Skin of body (tissue), 2 donors: Measurements from ENCODE around the gene RINT1. TPM values are rescaled to one million over a fixed set of nuclear protein-coding genes. Genes with fewer than 3 reads are reported as not detected.
"Not testable (repeated sequence)": the region's sequence is repeated elsewhere in the genome, so short reads cannot be mapped to it uniquely, and the experiment has no call there.

ENCODE experiments used
- DNase-seq: peaks from one replicate; lab custom pipeline; 2025; lab: John Stamatoyannopoulos, UW
- total RNA-seq: library from RNA; depleted of rRNA; stranded (reverse); fragments of >200 nt; gene quantifications from one replicate; pipeline ENCODE4 v1.2.3, GENCODE V29; 2014

RINT1 gene
- total RNA-seq, 1 donor from 2014 or later, result 16.8 TPM

DNA sequence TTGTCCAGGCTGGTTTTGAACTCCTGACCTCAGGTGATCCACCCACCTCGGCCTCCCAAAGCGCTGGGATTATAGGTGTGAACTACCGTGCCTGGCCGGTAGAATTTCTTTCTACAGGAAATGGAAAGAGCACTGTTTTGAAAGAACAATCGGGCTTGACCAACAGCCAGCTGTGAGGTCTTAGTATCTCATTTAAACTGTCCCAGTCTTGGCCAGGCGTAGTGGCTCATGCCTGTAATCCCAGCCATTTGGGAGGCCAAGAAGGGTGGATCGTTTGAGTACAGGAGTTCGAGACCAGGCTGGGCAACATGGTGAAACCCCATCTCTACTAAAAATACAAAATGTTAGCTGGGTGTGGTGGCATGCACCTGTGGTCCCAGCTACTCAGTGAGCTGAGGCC lies 67.1 kb downstream of the RINT1 start:
- DNase-seq, result not testable (repeated sequence)

GRCh38 chr7:105599551-105599950 lies 67.5 kb downstream of the RINT1 start:
- DNase-seq, result no peak

DNA sequence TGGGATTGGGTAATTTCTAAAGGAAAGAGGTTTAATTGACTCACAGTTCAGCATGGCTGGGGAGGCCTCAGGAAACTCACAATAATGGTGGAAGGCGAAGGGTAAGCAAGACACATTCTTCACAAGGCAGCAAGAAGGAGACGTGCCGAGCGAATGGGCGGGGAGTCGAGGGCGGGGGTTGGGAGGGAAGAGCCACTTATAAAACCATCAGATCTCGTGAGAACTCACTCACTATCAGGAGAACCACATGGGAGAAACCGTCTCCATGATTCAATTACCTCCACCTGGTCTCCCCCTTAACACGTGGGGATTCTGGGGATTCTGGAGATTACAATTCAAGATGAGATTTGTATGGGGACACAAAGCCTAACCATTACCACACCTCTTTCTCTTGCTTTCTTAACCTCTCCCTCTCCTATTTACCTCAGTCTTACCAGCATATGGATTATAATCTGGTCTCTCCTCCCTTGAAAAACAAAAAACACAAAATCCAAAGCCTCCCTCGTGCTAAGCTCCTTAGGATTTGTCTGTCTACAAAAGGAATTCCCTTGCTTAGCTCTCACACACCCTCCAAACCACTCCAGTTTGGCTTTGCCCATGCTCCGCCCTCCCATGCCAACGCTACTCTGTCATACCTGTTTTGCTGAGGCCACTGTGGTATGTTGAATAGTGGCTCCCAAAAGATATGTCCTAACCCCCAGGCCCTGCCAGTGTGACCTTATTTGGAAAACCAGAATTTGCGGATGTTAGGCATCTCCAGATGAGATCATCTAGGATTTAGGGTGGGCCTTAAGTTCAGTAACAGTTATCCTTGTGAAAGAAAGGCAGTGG lies 68.9 kb downstream of the RINT1 start:
- DNase-seq, result no peak

DNA sequence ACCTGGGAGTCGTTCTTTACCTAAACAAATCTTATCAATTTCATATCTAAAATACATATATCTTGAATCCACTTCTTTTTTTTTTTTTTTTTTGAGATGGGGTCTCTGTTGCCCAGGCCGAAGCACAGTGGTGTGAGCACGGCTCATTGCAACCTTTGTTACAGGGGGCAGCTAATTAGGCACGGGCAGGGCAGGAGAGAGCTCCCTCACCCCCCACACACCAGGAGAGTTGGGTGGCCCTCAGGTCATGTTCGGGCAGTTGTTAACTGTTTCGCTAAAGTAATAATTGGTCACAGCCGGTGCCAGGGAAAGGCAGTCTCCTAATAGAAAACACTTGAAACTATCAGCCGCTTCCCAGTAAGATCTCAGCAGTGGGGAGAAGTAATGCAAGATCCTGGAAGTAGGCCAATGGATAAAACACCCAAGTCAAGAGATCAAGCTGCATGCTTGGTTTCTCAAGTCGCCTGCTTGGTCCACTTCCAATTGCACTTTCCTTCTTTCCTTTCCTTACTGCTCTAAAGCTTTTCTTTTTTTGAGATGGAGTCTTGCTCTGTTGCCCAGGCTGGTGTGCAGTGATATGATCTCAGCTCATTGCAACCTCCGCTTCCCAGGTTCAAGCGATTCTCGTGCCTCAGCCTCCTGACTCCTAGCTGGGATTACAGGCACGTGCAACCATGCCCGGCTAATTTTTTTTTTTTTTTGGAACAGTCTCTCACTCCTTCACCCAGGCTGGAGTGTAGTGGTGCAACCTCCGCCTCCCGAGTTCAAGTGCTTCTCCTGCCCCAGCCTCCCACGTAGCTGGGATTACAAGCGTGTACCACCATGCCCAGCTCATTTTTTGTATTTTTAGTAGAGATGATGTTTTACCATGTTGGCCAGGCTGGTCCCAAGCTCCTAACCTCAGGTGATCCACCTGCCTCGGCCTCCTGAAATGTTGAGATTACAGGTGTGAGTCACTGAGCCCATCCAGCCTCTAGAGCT lies 70.6 kb downstream of the RINT1 start:
- no peak for DNase-seq

DNA sequence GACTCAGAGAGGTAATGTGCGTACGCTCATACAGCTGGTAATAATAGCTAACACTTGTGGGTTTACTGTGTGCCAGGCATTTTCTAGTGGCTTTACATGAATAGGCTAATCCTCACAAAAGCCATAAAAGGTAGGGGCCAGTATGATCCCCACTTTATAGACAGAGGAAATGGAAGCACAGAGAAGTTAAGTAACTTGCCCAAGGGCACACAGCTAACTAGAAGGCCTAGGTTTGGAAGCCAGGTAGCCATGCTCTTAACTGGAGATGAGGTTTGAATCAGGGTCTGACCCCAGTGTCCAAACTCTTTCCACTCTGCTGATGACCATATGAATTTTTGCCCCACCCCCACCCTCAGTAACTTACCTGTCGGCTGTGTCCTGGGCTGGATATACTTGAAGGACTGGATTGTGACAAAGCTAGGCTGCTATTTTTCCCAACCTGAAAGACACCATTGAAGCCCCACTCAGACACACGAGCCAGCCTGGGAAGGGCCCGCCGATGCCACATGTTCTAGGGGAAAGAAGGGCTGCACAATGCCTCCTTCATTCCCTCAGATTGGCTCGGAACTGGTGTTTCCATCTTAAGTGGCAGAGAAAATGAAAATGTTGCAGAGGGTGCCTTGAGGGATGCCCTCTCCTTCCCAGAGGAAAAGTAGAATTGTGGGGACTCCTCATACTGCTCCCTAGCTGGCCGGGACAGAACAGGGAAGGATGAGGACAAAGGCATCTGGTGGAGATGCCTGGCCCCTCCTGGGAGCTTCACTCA lies 78.3 kb downstream of the RINT1 start:
- DNase-seq, result no peak

DNA sequence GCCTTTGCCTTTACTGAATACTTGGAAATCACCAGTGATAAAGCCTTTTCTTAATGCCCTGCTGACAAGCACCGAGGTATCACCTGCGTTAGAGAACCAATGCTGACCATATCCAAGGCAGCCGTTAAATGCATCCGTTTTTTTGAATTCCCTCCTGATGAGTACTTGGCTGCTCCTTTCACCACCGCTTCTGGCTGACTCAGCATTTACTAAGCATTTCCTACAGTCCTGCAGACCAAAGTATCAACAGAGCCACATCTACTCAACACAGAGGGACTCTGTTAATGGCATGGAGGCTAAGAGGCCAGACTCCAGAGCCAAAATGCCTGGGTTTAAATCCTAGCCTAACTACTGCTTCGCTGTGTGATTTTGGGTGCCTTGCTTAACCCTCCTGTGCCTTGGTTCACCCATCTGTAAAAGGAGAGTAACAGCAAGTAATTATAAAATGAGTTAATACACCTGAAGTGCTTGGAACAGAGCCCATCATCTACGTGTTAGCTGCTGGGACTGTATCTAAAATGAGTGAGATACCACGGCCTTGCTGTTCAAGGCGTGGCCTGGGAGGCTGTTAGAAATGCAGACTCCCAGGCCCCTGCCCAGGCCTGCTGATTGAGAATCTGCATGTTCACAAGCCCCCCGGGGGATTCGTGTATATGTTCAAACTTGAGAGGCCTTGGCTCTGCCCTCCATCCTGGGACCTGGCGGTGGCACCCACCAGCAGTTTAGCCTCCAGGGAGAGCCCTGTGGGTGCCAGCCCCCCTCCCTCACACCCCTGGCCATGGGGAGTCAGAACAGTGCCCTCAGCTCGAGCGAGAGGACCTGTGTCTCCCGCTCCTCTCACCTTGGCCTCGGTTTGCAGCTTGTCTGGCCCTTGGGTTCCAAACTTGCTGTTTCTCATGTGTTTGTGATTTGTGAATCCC lies 80.1 kb downstream of the RINT1 start:
- DNase-seq, result no peak

GRCh38 chr7:105612806-105613205 lies 80.8 kb downstream of the RINT1 start:
- DNase-seq, result no peak

DNA sequence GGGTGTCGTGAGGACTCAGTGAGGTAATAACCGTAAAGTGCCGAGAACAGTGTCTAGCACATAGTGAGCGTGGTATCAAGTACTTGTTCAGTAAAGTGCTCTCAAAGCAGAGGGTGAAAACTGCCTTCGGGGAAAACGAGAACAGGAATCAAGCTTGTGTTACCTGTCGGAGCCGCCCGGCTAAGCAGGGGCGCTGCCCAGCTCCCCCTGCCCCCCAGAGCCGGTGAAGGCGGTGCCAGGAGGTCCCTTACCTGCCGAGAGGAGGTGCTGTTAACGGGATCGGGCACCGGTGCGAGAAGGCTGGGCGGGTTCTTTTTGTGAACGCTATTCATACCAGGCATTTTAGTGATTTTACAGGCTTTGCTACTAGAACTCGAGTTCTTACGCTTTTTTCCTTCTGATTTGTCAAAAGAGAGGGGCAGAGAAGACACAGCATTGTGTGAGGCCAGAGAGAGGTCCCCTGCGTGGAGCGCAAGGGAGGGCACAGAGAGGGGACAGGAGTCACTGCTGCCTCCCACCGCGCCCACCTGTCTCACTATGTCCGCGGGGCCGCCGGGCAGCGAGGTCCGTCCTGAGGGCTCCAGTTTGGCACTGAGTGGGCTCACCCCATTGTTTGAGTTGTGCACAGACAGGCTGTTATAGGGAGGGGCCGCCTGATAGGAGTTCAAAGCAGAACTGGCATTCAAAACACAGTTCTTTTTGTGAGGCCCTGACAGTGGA lies 81.8 kb downstream of the RINT1 start:
- no peak for DNase-seq

DNA sequence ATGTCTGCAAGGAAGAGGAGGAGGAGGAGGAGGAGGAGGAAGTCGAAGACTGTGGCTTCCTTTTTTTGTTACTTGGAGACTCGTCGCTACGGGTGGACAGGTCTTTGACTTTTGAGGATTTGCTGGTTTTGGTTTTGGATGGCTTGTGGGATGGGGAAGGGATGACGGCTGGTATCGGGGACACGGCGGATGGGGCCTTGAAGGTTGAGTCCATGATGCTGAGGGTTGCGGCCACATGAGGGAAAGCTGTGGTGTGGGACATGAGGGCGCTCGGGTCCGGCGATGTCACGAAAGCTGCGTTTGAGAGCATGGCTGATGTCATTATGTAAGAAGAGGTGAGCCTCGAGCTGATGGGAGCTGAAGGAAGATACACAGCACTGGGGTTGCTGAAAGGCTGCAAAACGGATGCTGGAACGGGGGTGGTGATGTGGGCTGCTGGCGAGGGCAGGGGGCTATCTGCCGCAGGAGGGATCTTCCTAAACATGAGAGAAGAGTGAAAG lies 82.4 kb downstream of the RINT1 start:
- no peak for DNase-seq

Other genes starting within 250 kb of the RINT1 start
- 71.1 TPM for gene SRPK2, start 143.3 kb upstream of the RINT1 start, total RNA-seq
- gene PUS7, start 9.9 kb upstream of the RINT1 start, total RNA-seq, result 14.3 TPM
- not detected for gene EFCAB10, start 49.3 kb downstream of the RINT1 start, total RNA-seq